Thoracic aorta (tissue), 2 donors: ENCODE measurements around the gene SRC. TPM values are rescaled to one million over a fixed set of nuclear protein-coding genes. Genes with fewer than 3 reads are reported as not detected.

ENCODE experiments used
- ATAC-seq: fragments of 150-250 bp; one replicate; pipeline ENCODE4 v1.8.0; 2017; ENCODE audit warnings: low read depth; ENCODE audit not compliant: insufficient number of reproducible peaks, low FRiP score
- DNase-seq: peaks from one replicate; pipeline ENCODE4 v3.0.0-alpha.2; 2020; ENCODE audit warnings: low spot score
- H3K27ac ChIP-seq, 2 donors: fragments of 200-600 bp; sonication (generic); 1 replicate in 1 of 2; 2 replicates in 1 of 2; pipeline ENCODE4 v1.5.1; 2016; ENCODE audit warnings: mild to moderate bottlenecking in 2 of 2, moderate library complexity in 2 of 2
- H3K27me3 ChIP-seq: fragments of 200-600 bp; sonication (generic); replicated peaks from 2 replicates; pipeline ENCODE4 v1.6.0; 2016; ENCODE audit warnings: mild to moderate bottlenecking; ENCODE audit not compliant: insufficient read depth
- H3K36me3 ChIP-seq: fragments of 200-600 bp; sonication (generic); one replicate; pipeline ENCODE4 v1.5.1; 2016
- H3K4me1 ChIP-seq, 2 donors: fragments of 200-600 bp; sonication (generic); 1 replicate in 1 of 2; 2 replicates in 1 of 2; pipeline versions ENCODE4 v1.5.1 to v1.6.0; 2016; ENCODE audit warnings: low read depth in 2 of 2, mild to moderate bottlenecking in 1 of 2; ENCODE audit not compliant: control insufficient read depth in 1 of 2
- H3K4me3 ChIP-seq: fragments of 200-600 bp; sonication (generic); 2 replicates; pipeline ENCODE4 v1.5.1; 2016; ENCODE audit warnings: mild to moderate bottlenecking
- H3K9me3 ChIP-seq: fragments of 200-600 bp; sonication (generic); 2 replicates; pipeline ENCODE4 v1.5.1; 2016
- CTCF ChIP-seq: fragments of 200-600 bp; sonication (generic); IDR thresholded peaks from one replicate; pipeline ENCODE4 v1.5.1; 2019; ENCODE audit warnings: antibody characterized with exemption
- total RNA-seq, 2 donors: library from RNA; depleted of rRNA; stranded (reverse); fragments of >200 nt; gene quantifications; one replicate each; pipeline versions ENCODE4 v1.1.0 to v1.2.3, GENCODE V29; 2016

SRC gene
- total RNA-seq, 2 donors from 2014 or later = 80.3 to 89.0 TPM

GRCh38 chr20:37359836-37360235 is 13.9 kb downstream of the SRC start:
- no peak for DNase-seq
- Histone ChIP-seq H3K9me3 (no peaks in the 10 kb centered on the region), H3K36me3 (no peaks in the 10 kb centered on the region), H3K4me1 (peaks cover 41 to 68% of the 10 kb centered on the region in 2 donors), H3K27ac (no peak overlapping the region), H3K4me3 (no peak overlapping the region), H3K27me3 (no peaks in the 10 kb centered on the region)
- TF ChIP-seq CTCF = no peak
- no peak for ATAC-seq

- peaks cover 37 to 61% of the 10 kb centered on the region in 2 donors for H3K4me1 ChIP-seq
- DNase-seq (no peak), ATAC-seq (no peak)
- peak overlapping the region in 1 of 2 donors; percentile 17 for H3K27ac ChIP-seq
- H3K9me3 ChIP-seq = no peaks in the 10 kb centered on the region
- no peak overlapping the region for H3K4me3 ChIP-seq
- TF ChIP-seq CTCF = no peak
- H3K36me3 ChIP-seq = no peaks in the 10 kb centered on the region
- H3K27me3 ChIP-seq = no peaks in the 10 kb centered on the region
These were observed 14.6 kb downstream of the SRC start for GRCh38 chr20:37360391-37361115.

- Histone ChIP-seq H3K27me3 (no peaks in the 10 kb centered on the region), H3K4me1 (peaks cover 29 to 53% of the 10 kb centered on the region in 2 donors), H3K27ac (no peak overlapping the region), H3K9me3 (no peaks in the 10 kb centered on the region), H3K4me3 (no peak overlapping the region), H3K36me3 (no peaks in the 10 kb centered on the region)
- no peak for TF ChIP-seq CTCF
- ATAC-seq (no peak), DNase-seq (no peak)
These were observed 15.4 kb downstream of the SRC start for GRCh38 chr20:37361336-37361735.

- Histone ChIP-seq H3K4me3 (no peak overlapping the region), H3K4me1 (peaks cover 20 to 43% of the 10 kb centered on the region in 2 donors), H3K27ac (no peak overlapping the region), H3K9me3 (no peaks in the 10 kb centered on the region), H3K36me3 (no peaks in the 10 kb centered on the region), H3K27me3 (no peaks in the 10 kb centered on the region)
- TF ChIP-seq CTCF = no peak
- no peak for ATAC-seq
- DNase-seq = no peak
These were observed 16.4 kb downstream of the SRC start for GRCh38 chr20:37362231-37362792.

GRCh38 chr20:37362821-37363220 is 16.9 kb downstream of the SRC start:
- no peak for TF ChIP-seq CTCF
- ATAC-seq (no peak), DNase-seq (no peak)
- Histone ChIP-seq H3K27ac (no peak overlapping the region), H3K36me3 (no peaks in the 10 kb centered on the region), H3K4me3 (no peak overlapping the region), H3K4me1 (peaks cover 15 to 38% of the 10 kb centered on the region in 2 donors), H3K9me3 (no peaks in the 10 kb centered on the region), H3K27me3 (no peaks in the 10 kb centered on the region)
